Stimulated activated naive CD8-positive, alpha-beta T cell treated with anti-CD3 and anti-CD28 coated beads, Interleukin-15, amount 100 ng/mL, for 72 hours (primary cell): Measurements from ENCODE around the gene AMPD1.

Experiments used
- ATAC-seq: fragments of 150-1000 bp; cut with Tn5 transposase; 2 replicates; pipeline ENCODE4 v1.10.0; 2021; ENCODE audit warnings: mild to moderate bottlenecking, moderate library complexity
- DNase-seq, 2 donors: peaks; one replicate each; pipeline ENCODE4 v3.0.0; 2021 to 2022
- H3K27ac Mint-ChIP-seq, 2 donors: one replicate each; pipeline ENCODE4 v1.8.0; 2022; ENCODE audit warnings: mild to moderate bottlenecking in 2 of 2, mixed read lengths in 2 of 2, moderate library complexity in 2 of 2
- H3K27me3 Mint-ChIP-seq: one replicate; pipeline ENCODE4 v1.8.0; 2022; ENCODE audit warnings: mixed read lengths
- H3K4me1 Mint-ChIP-seq: one replicate; pipeline ENCODE4 v1.8.0; 2022; ENCODE audit warnings: mild to moderate bottlenecking, mixed read lengths
- H3K4me3 Mint-ChIP-seq, 2 donors: one replicate each; pipeline ENCODE4 v1.8.0; 2022; ENCODE audit warnings: mild to moderate bottlenecking in 2 of 2, mixed read lengths in 2 of 2, moderate library complexity in 1 of 2
- H3K9me3 Mint-ChIP-seq, 2 donors: one replicate each; pipeline ENCODE4 v1.8.0; 2022; ENCODE audit warnings: mixed read lengths in 2 of 2

The AMPD1 gene

GRCh38 chr1:114712977-114713376, 17.6 kb upstream of the AMPD1 start:
- ATAC-seq (no peak), DNase-seq (no peak)
- H3K4me3 Mint-ChIP-seq: no peak overlapping the region
- H3K27me3 Mint-ChIP-seq: no peaks in the 10 kb centered on the region
- H3K27ac Mint-ChIP-seq: peak overlapping the region in 1 of 2 donors; percentile 33
- H3K9me3 Mint-ChIP-seq: no peaks in the 10 kb centered on the region
- H3K4me1 Mint-ChIP-seq: peaks cover 15% of the 10 kb centered on the region

- peak overlapping the region in 1 of 2 donors; percentile 86 for H3K27ac Mint-ChIP-seq
- ATAC-seq: no peak
Measured at GRCh38 chr1:114710360-114710759, 15.0 kb upstream of the AMPD1 start.

GRCh38 chr1:114707604-114708003, 12.3 kb upstream of the AMPD1 start:
- no peaks in the 10 kb centered on the region for H3K9me3 Mint-ChIP-seq
- H3K4me1 Mint-ChIP-seq: peaks cover 9% of the 10 kb centered on the region
- H3K27ac Mint-ChIP-seq: peak overlapping the region in 1 of 2 donors; percentile 69
- ATAC-seq: no peak
- DNase-seq: no peak
- H3K27me3 Mint-ChIP-seq: no peaks in the 10 kb centered on the region
- no peak overlapping the region for H3K4me3 Mint-ChIP-seq

More at GRCh38 chr1:114710360-114710759, 15.0 kb upstream of the AMPD1 start:
- no peak for DNase-seq
- Mint-ChIP-seq H3K27me3 (no peaks in the 10 kb centered on the region), H3K4me1 (peaks cover 9% of the 10 kb centered on the region), H3K4me3 (no peak overlapping the region), H3K9me3 (no peaks in the 10 kb centered on the region)

GRCh38 chr1:114703242-114703641, 7.9 kb upstream of the AMPD1 start:
- ATAC-seq (no peak), DNase-seq (no peak)
- H3K27ac Mint-ChIP-seq: no peak overlapping the region
- no peaks in the 10 kb centered on the region for H3K27me3 Mint-ChIP-seq
- peaks cover 9% of the 10 kb centered on the region for H3K4me1 Mint-ChIP-seq
- no peaks in the 10 kb centered on the region for H3K9me3 Mint-ChIP-seq
- H3K4me3 Mint-ChIP-seq: no peak overlapping the region

GRCh38 chr1:114702737-114703136, 7.4 kb upstream of the AMPD1 start:
- Mint-ChIP-seq H3K4me3 (no peak overlapping the region), H3K27ac (no peak overlapping the region), H3K27me3 (no peaks in the 10 kb centered on the region), H3K9me3 (no peaks in the 10 kb centered on the region), H3K4me1 (peaks cover 7% of the 10 kb centered on the region)
- DNase-seq (no peak), ATAC-seq (no peak)

- H3K27ac Mint-ChIP-seq: no peak overlapping the region
- ATAC-seq (no peak), DNase-seq (no peak)
- no peaks in the 10 kb centered on the region for H3K9me3 Mint-ChIP-seq
- no peaks in the 10 kb centered on the region for H3K27me3 Mint-ChIP-seq
- H3K4me3 Mint-ChIP-seq: no peak overlapping the region
- no peaks in the 10 kb centered on the region for H3K4me1 Mint-ChIP-seq
Measured at GRCh38 chr1:114701931-114702330, 6.6 kb upstream of the AMPD1 start.

- H3K27me3 Mint-ChIP-seq: no peaks in the 10 kb centered on the region
- no peak overlapping the region for H3K27ac Mint-ChIP-seq
- H3K4me3 Mint-ChIP-seq: no peak overlapping the region
- DNase-seq (no peak), ATAC-seq (no peak)
- H3K4me1 Mint-ChIP-seq: no peaks in the 10 kb centered on the region
- H3K9me3 Mint-ChIP-seq: no peaks in the 10 kb centered on the region
Measured at GRCh38 chr1:114700036-114700600, 4.8 kb upstream of the AMPD1 start.

GRCh38 chr1:114696810-114697209, 1.5 kb upstream of the AMPD1 start:
- Mint-ChIP-seq H3K4me1 (no peaks in the 10 kb centered on the region), H3K27ac (no peak overlapping the region), H3K9me3 (no peaks in the 10 kb centered on the region), H3K27me3 (no peaks in the 10 kb centered on the region), H3K4me3 (no peak overlapping the region)
- DNase-seq (no peak), ATAC-seq (no peak)

GRCh38 chr1:114694540-114695310, 621 bp downstream of the AMPD1 start:
- DNase-seq: no peak
- H3K4me1 Mint-ChIP-seq: no peaks in the 10 kb centered on the region
- H3K4me3 Mint-ChIP-seq: no peak overlapping the region

GRCh38 chr1:114692947-114693346, 2.4 kb downstream of the AMPD1 start:
- DNase-seq (no peak), ATAC-seq (no peak)
- no peaks in the 10 kb centered on the region for H3K27me3 Mint-ChIP-seq
- H3K4me3 Mint-ChIP-seq: no peak overlapping the region
- no peaks in the 10 kb centered on the region for H3K4me1 Mint-ChIP-seq
- no peaks in the 10 kb centered on the region for H3K9me3 Mint-ChIP-seq
- no peak overlapping the region for H3K27ac Mint-ChIP-seq

More at GRCh38 chr1:114694540-114695310, 621 bp downstream of the AMPD1 start:
- Mint-ChIP-seq H3K27ac (peak overlapping the region in 1 of 2 donors; percentile 40), H3K9me3 (no peaks in the 10 kb centered on the region), H3K27me3 (no peaks in the 10 kb centered on the region)
- ATAC-seq: no peak

GRCh38 chr1:114691061-114691460, 4.3 kb downstream of the AMPD1 start:
- Mint-ChIP-seq H3K4me1 (no peaks in the 10 kb centered on the region), H3K27ac (peak overlapping the region in 1 of 2 donors; percentile 21), H3K9me3 (no peaks in the 10 kb centered on the region), H3K27me3 (peaks cover 18% of the 10 kb centered on the region), H3K4me3 (no peak overlapping the region)
- DNase-seq (no peak), ATAC-seq (no peak)

- Mint-ChIP-seq H3K27ac (no peak overlapping the region), H3K4me1 (no peaks in the 10 kb centered on the region), H3K27me3 (peaks cover 28% of the 10 kb centered on the region), H3K4me3 (no peak overlapping the region), H3K9me3 (no peaks in the 10 kb centered on the region)
- ATAC-seq: no peak
- DNase-seq: no peak
Measured at GRCh38 chr1:114690148-114690547, 5.2 kb downstream of the AMPD1 start.

- Mint-ChIP-seq H3K27me3 (peaks cover 34% of the 10 kb centered on the region), H3K27ac (no peak overlapping the region), H3K4me1 (no peaks in the 10 kb centered on the region), H3K9me3 (no peaks in the 10 kb centered on the region), H3K4me3 (no peak overlapping the region)
- DNase-seq (no peak), ATAC-seq (no peak)
Measured at GRCh38 chr1:114688526-114688925, 6.8 kb downstream of the AMPD1 start.

- peaks cover 47% of the 10 kb centered on the region for H3K27me3 Mint-ChIP-seq
- no peak overlapping the region for H3K4me3 Mint-ChIP-seq
- no peaks in the 10 kb centered on the region for H3K4me1 Mint-ChIP-seq
- DNase-seq (no peak), ATAC-seq (no peak)
- H3K9me3 Mint-ChIP-seq: no peaks in the 10 kb centered on the region
- no peak overlapping the region for H3K27ac Mint-ChIP-seq
Measured at GRCh38 chr1:114685851-114686250, 9.5 kb downstream of the AMPD1 start.

GRCh38 chr1:114677691-114678090, 17.7 kb downstream of the AMPD1 start:
- peaks cover 38% of the 10 kb centered on the region for H3K27me3 Mint-ChIP-seq
- no peak overlapping the region for H3K4me3 Mint-ChIP-seq
- no peaks in the 10 kb centered on the region for H3K9me3 Mint-ChIP-seq
- no peak overlapping the region for H3K27ac Mint-ChIP-seq
- H3K4me1 Mint-ChIP-seq: no peaks in the 10 kb centered on the region
- ATAC-seq (no peak), DNase-seq (no peak)

- H3K27me3 Mint-ChIP-seq: peaks cover 33% of the 10 kb centered on the region
- H3K27ac Mint-ChIP-seq: no peak overlapping the region
- H3K4me1 Mint-ChIP-seq: no peaks in the 10 kb centered on the region
- ATAC-seq (no peak), DNase-seq (no peak)
- no peak overlapping the region for H3K4me3 Mint-ChIP-seq
- H3K9me3 Mint-ChIP-seq: no peaks in the 10 kb centered on the region
Measured at GRCh38 chr1:114676115-114676514, 19.2 kb downstream of the AMPD1 start.

GRCh38 chr1:114671939-114672275, 23.4 kb downstream of the AMPD1 start:
- Mint-ChIP-seq H3K27ac (no peak overlapping the region), H3K4me3 (no peak overlapping the region), H3K27me3 (peaks cover 39% of the 10 kb centered on the region), H3K9me3 (no peaks in the 10 kb centered on the region), H3K4me1 (peaks cover 9% of the 10 kb centered on the region)
- DNase-seq (no peak), ATAC-seq (no peak)
